Kidney (tissue), 14 donors: ENCODE data around the gene IPCEF1. TPM values are rescaled to one million over a fixed set of nuclear protein-coding genes. Genes with fewer than 3 reads are reported as not detected.
"Not testable (repeated sequence)": the region's sequence is repeated elsewhere in the genome, so short reads cannot be mapped to it uniquely, and the experiment has no call there.

Experiments used
- DNase-seq, 5 donors: peaks; one replicate each; pipeline ENCODE4 v3.0.0-alpha.2; 2013 to 2020
- FAIRE-seq: peaks from 2 replicates; lab custom pipeline; 2012; peaks lifted over from hg19 to GRCh38; lab: Jason Lieb, UNC
- H3K27ac ChIP-seq, 2 donors: one replicate each; pipeline ENCODE4 v1.7.0; 2013; ENCODE audit warnings: low read depth in 2 of 2, low read length in 2 of 2, inconsistent platforms in 1 of 2
- H3K27me3 ChIP-seq: one replicate; pipeline ENCODE4 v1.7.1; 2013; ENCODE audit warnings: low read length, inconsistent platforms; ENCODE audit not compliant: control insufficient read depth, insufficient read depth
- H3K36me3 ChIP-seq, 3 donors: one replicate each; pipeline versions ENCODE4 v1.7.0 to v1.7.1; 2013; ENCODE audit warnings: low read length in 3 of 3, control low read depth in 1 of 3, inconsistent platforms in 1 of 3; ENCODE audit not compliant: insufficient read depth in 3 of 3, control insufficient read depth in 2 of 3
- H3K4me1 ChIP-seq, 3 donors: one replicate each; pipeline versions ENCODE4 v1.7.0 to v1.7.1; 2013; ENCODE audit warnings: low read length in 3 of 3, inconsistent platforms in 1 of 3, low read depth in 1 of 3; ENCODE audit not compliant: control insufficient read depth in 2 of 3, insufficient read depth in 2 of 3
- H3K4me3 ChIP-seq, 3 donors: one replicate each; pipeline versions ENCODE4 v1.7.0 to v1.8.1; 2013; ENCODE audit warnings: low read length in 3 of 3, control low read depth in 1 of 3, inconsistent platforms in 1 of 3
- H3K9ac ChIP-seq, 3 donors: one replicate each; pipeline versions ENCODE4 v1.7.0 to v1.7.1; 2013; ENCODE audit warnings: low read length in 3 of 3, control low read depth in 1 of 3, inconsistent platforms in 1 of 3
- H3K9me3 ChIP-seq, 3 donors: one replicate each; pipeline versions ENCODE4 v1.7.0 to v1.7.1; 2013; ENCODE audit warnings: low read length in 3 of 3, control low read depth in 1 of 3, inconsistent platforms in 1 of 3; ENCODE audit not compliant: control insufficient read depth in 2 of 3, insufficient read depth in 1 of 3
- intact Hi-C: fragments of 100-400 bp; cut with DNase I; formaldehyde crosslinking; loops from one replicate; pipeline ENCODE4 v1.11.1; 2022
- polyA plus RNA-seq: library from polyadenylated mRNA; stranded (reverse); fragments of 350-450 nt; fragmentation: Illumina TruSeq; extraction: RNeasy Lipid Tissue Mini Kit (QIAGEN cat#74804); gene quantifications from one replicate; pipeline ENCODE4 v1.2.3, GENCODE V29; 2014; ENCODE audit warnings: low read depth, low replicate concordance; ENCODE audit not compliant: insufficient read depth
- total RNA-seq: library from RNA; stranded (reverse); fragmentation: NEBNext Ultra II Directional; extraction: Animal tissue kit (Norgen Biotek cat#: 25700); gene quantifications from one replicate; pipeline ENCODE4 v1.2.1, GENCODE V29; 2021
- TF ChIP-seq, protein P1 (sequence below): IDR thresholded peaks from 3 replicates; pipeline ENCODE4 v1.5.1; 2012; ENCODE audit warnings: mild to moderate bottlenecking, moderate library complexity, borderline replicate concordance; ENCODE audit not compliant: insufficient read depth; ENCODE audit errors: extremely low read depth
- donor health status: control.
- donor health status: control.
- donor health status: control.
- donor health status: control.
- donor health status: control.
- donor health status: DM: yes; HTN: yes; CAD: no.
- donor health status: Normal renal cell carcinoma (clear cell type).

The IPCEF1 gene
- total and polyA plus RNA-seq, 2 donors from 2014 or later = 2.7 to 25.9 TPM

DNA sequence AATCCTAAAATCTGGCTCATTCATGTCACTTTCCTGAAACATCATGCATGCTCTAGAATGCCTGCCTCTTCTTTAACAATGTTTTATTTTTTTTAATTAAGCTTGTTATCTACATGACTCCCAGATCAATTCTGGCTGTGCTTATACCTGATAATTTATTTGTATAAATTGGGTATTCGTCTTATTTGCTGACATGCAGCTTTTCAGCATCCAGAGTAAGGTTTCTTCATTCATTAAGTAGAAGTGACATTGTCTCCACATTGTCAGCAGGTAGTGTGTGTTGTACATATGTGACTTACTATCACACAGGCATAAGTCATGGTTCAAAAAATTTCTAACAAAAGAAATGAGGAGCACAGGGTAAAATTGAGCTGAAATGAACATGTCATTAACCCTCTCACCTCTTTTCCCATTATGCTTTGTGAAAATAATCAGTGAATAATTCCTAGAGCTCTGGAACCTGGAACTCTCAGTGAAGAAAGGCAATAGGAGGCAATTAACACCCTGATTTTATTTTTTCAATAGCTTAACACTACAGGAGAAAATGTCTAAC, 160.2 kb downstream of the IPCEF1 start:
- Histone ChIP-seq H3K27ac (no peak overlapping the region), H3K36me3 (peaks cover 0 to 4% (median 0%) of the 10 kb centered on the region in 3 donors), H3K9me3 (no peaks in the 10 kb centered on the region), H3K4me3 (no peak overlapping the region), H3K9ac (no peak overlapping the region), H3K27me3 (no peaks in the 10 kb centered on the region), H3K4me1 (peaks cover 0 to 2% (median 0%) of the 10 kb centered on the region in 3 donors)
- no peak for FAIRE-seq
- TF ChIP-seq, protein P1, sequence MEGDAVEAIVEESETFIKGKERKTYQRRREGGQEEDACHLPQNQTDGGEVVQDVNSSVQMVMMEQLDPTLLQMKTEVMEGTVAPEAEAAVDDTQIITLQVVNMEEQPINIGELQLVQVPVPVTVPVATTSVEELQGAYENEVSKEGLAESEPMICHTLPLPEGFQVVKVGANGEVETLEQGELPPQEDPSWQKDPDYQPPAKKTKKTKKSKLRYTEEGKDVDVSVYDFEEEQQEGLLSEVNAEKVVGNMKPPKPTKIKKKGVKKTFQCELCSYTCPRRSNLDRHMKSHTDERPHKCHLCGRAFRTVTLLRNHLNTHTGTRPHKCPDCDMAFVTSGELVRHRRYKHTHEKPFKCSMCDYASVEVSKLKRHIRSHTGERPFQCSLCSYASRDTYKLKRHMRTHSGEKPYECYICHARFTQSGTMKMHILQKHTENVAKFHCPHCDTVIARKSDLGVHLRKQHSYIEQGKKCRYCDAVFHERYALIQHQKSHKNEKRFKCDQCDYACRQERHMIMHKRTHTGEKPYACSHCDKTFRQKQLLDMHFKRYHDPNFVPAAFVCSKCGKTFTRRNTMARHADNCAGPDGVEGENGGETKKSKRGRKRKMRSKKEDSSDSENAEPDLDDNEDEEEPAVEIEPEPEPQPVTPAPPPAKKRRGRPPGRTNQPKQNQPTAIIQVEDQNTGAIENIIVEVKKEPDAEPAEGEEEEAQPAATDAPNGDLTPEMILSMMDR = no peak
- no peak for DNase-seq
- intact Hi-C loops = no loop called here

DNA sequence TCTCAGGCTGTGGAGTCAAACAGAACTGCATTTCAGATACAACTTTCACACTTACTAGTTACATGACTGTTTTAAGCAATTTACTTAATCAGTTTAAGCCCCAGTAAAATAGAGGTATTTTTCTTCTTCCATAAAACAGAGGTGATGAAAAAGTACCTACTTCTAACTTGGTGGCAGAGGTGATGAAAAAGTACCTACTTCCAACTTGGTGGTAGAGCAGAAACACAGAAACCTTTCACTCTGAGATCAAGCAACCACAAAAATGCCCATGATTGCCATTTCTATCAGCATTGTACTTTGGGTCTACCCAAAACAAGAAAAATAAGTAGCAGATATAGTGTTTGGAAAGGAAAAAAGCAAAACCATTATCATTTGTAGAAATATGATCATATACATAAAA, 168.9 kb downstream of the IPCEF1 start:
- H3K36me3 ChIP-seq = no peaks in the 10 kb centered on the region
- H3K27me3 ChIP-seq = no peaks in the 10 kb centered on the region
- no peak overlapping the region for H3K9ac ChIP-seq
- FAIRE-seq (no peak), DNase-seq (no peak)
- TF ChIP-seq, protein P1 = no peak
- no peaks in the 10 kb centered on the region for H3K4me1 ChIP-seq
- no peak overlapping the region for H3K4me3 ChIP-seq
- H3K9me3 ChIP-seq = no peaks in the 10 kb centered on the region
- H3K27ac ChIP-seq = no peak overlapping the region
- intact Hi-C loops = no loop called here

DNA sequence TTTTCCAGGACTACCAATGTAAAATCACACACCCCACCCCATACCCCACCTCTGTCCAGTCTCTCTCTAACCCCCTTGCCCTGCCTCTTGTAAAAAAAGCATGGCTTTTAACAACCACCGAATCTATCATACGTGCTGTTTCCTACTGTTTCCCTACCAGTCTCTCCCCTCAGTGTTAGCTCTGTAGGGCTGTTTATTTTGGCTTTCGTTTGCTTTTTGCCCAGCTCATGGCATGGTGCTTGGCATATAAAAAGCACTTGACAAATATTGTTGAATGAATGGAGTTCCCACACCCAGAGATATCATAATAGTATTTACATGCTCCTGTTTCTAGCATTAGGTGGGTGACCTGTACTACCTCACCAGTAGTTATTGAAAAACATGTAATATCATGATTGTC, 169.4 kb downstream of the IPCEF1 start:
- TF ChIP-seq, protein P1 = no peak
- DNase-seq (no peak), FAIRE-seq (no peak)
- intact Hi-C loops = no loop called here
- Histone ChIP-seq H3K9me3 (no peaks in the 10 kb centered on the region), H3K4me3 (no peak overlapping the region), H3K4me1 (no peaks in the 10 kb centered on the region), H3K27ac (no peak overlapping the region), H3K9ac (no peak overlapping the region), H3K27me3 (no peaks in the 10 kb centered on the region), H3K36me3 (no peaks in the 10 kb centered on the region)

DNA sequence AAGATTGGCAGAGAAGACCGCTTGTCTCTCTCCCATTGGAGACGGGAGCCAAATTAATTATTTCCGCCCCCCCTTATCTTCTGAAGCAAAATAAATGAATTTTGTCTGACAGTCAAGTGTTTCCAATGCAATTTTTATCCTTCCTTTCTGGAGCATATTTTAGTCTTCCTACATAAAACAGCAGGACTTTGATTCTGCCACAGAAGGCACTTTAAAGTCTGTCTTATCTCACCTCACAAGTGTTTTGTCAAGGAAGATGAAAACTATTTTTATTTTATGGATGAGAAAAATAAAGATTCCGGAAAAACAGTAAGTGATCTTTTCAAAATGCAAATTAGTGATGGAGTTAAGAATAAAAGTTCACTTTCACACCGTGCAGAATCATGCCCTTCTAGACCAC, 177.2 kb downstream of the IPCEF1 start:
- no peak overlapping the region for H3K9ac ChIP-seq
- H3K27me3 ChIP-seq = no peaks in the 10 kb centered on the region
- no peak overlapping the region for H3K4me3 ChIP-seq
- intact Hi-C loops = no loop called here
- no peaks in the 10 kb centered on the region for H3K4me1 ChIP-seq
- no peak overlapping the region for H3K27ac ChIP-seq
- no peaks in the 10 kb centered on the region for H3K9me3 ChIP-seq
- H3K36me3 ChIP-seq = no peaks in the 10 kb centered on the region
- FAIRE-seq (no peak), DNase-seq (no peak)
- TF ChIP-seq, protein P1 = no peak

DNA sequence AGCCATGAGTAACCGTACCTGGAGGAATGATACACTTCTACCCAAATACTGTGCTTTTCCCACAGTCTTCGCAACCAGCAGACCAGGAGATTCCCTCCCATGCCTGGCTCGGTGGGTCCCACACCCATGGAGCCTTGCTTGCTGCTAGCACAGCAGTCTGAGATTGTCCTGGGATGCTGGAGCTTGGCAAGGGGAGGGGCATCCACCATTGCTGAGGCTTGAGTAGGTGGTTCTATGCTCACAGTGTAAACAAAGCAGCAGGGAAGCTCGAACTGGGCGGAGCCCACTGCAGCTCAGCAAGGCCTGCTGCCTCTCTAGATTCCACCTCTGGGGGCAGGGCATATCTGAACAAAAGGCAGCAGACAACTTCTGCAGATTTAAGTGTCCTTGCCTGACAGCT, 184.2 kb downstream of the IPCEF1 start:
- H3K27me3 ChIP-seq, FAIRE-seq, H3K4me3 ChIP-seq, H3K27ac ChIP-seq, intact Hi-C loops, H3K9ac ChIP-seq, H3K4me1 ChIP-seq, H3K9me3 ChIP-seq, H3K36me3 ChIP-seq, DNase-seq: not testable (repeated sequence)
